Neutrophil (primary cell): ENCODE measurements around the gene SS18L1.

Experiments used
- H3K27ac ChIP-seq: fragments of 200-600 bp; sonication (generic); 2 replicates; pipeline ENCODE4 v1.5.1; 2016; ENCODE audit warnings: mild to moderate bottlenecking, moderate library complexity
- H3K27me3 ChIP-seq: fragments of 200-600 bp; sonication (generic); 2 replicates; pipeline ENCODE4 v1.6.0; 2016; ENCODE audit warnings: mild to moderate bottlenecking
- H3K36me3 ChIP-seq: fragments of 200-600 bp; sonication (generic); 2 replicates; pipeline ENCODE4 v1.5.1; 2017
- H3K4me1 ChIP-seq, 2 experiments: fragments of 200-600 bp in 1 of 2; sonication (generic) in 1 of 2; 1 replicate in 1 of 2; 2 replicates in 1 of 2; pipeline versions ENCODE4 v1.5.1 to v1.6.1; 2013 to 2016; ENCODE audit warnings: low read depth in 1 of 2, low read length in 1 of 2, mild to moderate bottlenecking in 1 of 2, moderate library complexity in 1 of 2; ENCODE audit not compliant: control insufficient read depth in 1 of 2, insufficient read depth in 1 of 2
- H3K4me3 ChIP-seq, 2 experiments: fragments of 200-600 bp in 1 of 2; sonication (generic) in 1 of 2; 1 replicate in 1 of 2; 2 replicates in 1 of 2; pipeline ENCODE4 v1.5.1; 2013 to 2016; ENCODE audit warnings: low read depth in 1 of 2, low read length in 1 of 2, mild to moderate bottlenecking in 1 of 2, moderate library complexity in 1 of 2
- H3K9me3 ChIP-seq: fragments of 200-600 bp; sonication (generic); 2 replicates; pipeline ENCODE4 v1.5.1; 2016
- TF ChIP-seq, protein P1 (sequence below): fragments of 200-600 bp; sonication (generic); IDR thresholded peaks from 2 replicates; pipeline ENCODE4 v1.5.1; 2016; ENCODE audit warnings: antibody characterized with exemption

SS18L1 gene

GRCh38 chr20:62116558-62117361 lies 26.8 kb upstream of the SS18L1 start:
- Histone ChIP-seq H3K27me3 (peaks cover 67% of the 10 kb centered on the region), H3K27ac (no peak overlapping the region), H3K4me3 (no peak overlapping the region), H3K4me1 (peaks cover 0 to 7% of the 10 kb centered on the region in 2 experiments), H3K36me3 (no peaks in the 10 kb centered on the region), H3K9me3 (peaks cover 12% of the 10 kb centered on the region)
- TF ChIP-seq, protein P1, sequence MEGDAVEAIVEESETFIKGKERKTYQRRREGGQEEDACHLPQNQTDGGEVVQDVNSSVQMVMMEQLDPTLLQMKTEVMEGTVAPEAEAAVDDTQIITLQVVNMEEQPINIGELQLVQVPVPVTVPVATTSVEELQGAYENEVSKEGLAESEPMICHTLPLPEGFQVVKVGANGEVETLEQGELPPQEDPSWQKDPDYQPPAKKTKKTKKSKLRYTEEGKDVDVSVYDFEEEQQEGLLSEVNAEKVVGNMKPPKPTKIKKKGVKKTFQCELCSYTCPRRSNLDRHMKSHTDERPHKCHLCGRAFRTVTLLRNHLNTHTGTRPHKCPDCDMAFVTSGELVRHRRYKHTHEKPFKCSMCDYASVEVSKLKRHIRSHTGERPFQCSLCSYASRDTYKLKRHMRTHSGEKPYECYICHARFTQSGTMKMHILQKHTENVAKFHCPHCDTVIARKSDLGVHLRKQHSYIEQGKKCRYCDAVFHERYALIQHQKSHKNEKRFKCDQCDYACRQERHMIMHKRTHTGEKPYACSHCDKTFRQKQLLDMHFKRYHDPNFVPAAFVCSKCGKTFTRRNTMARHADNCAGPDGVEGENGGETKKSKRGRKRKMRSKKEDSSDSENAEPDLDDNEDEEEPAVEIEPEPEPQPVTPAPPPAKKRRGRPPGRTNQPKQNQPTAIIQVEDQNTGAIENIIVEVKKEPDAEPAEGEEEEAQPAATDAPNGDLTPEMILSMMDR = no peak

DNA sequence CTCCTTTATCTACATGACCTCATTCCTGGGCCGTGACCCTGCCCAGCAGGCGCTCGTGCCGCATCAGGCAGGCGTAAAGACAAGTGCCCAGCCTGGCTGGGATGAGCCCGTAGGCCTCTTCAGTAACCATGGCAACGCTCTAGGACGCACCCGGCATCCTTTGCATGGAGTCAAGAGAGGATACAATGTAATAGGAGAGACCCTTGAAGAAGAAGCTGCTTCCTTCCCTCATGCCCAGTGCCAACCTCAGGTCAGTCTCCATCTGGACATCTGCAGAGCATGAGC lies 26.3 kb upstream of the SS18L1 start:
- no peak overlapping the region for H3K4me3 ChIP-seq
- peaks cover 8% of the 10 kb centered on the region for H3K9me3 ChIP-seq
- peaks cover 67% of the 10 kb centered on the region for H3K27me3 ChIP-seq
- TF ChIP-seq, protein P1 = no peak
- H3K4me1 ChIP-seq = peaks cover 0 to 7% of the 10 kb centered on the region in 2 experiments
- no peak overlapping the region for H3K27ac ChIP-seq
- no peaks in the 10 kb centered on the region for H3K36me3 ChIP-seq

DNA sequence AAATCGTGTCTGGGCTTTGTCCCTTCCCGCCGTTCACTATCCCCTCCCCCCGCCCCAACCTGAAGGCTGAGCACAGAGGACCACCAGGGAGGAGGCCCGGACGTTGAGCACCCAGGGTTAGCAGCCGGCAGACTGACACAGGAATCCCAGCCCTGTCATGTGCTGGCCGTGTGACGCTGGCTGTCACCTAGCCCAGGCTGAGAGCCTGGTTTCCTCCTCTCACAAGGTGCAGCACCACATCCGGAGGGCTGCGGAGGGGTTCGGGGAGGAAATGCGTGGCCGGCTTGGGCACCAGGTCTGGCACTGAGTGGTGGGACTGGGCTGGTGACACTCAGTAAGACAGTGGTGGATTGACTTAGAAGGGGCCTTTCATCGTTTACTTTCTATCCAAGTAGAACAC lies 25.9 kb upstream of the SS18L1 start:
- peaks cover 0 to 7% of the 10 kb centered on the region in 2 experiments for H3K4me1 ChIP-seq
- H3K27ac ChIP-seq = no peak overlapping the region
- peaks cover 67% of the 10 kb centered on the region for H3K27me3 ChIP-seq
- no peaks in the 10 kb centered on the region for H3K36me3 ChIP-seq
- peak overlapping the region in 1 of 2 experiments; percentile 3 for H3K4me3 ChIP-seq
- H3K9me3 ChIP-seq = peaks cover 5% of the 10 kb centered on the region
- TF ChIP-seq, protein P1 = no peak

- Histone ChIP-seq H3K4me3 (no peak overlapping the region), H3K36me3 (no peaks in the 10 kb centered on the region), H3K27me3 (peaks cover 73% of the 10 kb centered on the region), H3K9me3 (no peaks in the 10 kb centered on the region), H3K27ac (no peak overlapping the region), H3K4me1 (peaks cover 7 to 12% of the 10 kb centered on the region in 2 experiments)
- TF ChIP-seq, protein P1 = no peak
These were observed 25.2 kb upstream of the SS18L1 start for GRCh38 chr20:62118113-62119043.

GRCh38 chr20:62119115-62119514 lies 24.5 kb upstream of the SS18L1 start:
- Histone ChIP-seq H3K4me3 (no peak overlapping the region), H3K27me3 (peaks cover 74% of the 10 kb centered on the region), H3K36me3 (no peaks in the 10 kb centered on the region), H3K4me1 (peaks cover 14 to 19% of the 10 kb centered on the region in 2 experiments), H3K9me3 (no peaks in the 10 kb centered on the region), H3K27ac (no peak overlapping the region)
- TF ChIP-seq, protein P1 = no peak
